MCF 10A (cell line): ENCODE results near the gene NPIPB6. TPM values are rescaled to one million over a fixed set of nuclear protein-coding genes. Genes with fewer than 3 reads are reported as not detected.

ENCODE experiments used
- BruUV-seq: library from RNA; stranded (reverse); fragments of 400-500 nt; replicated peaks from 2 replicates; lab custom pipeline; 2021; lab: Mats Ljungman, UMichigan
- CTCF ChIA-PET: fragments of 300-600 bp; sonication (Branson Sonifier 250); formaldehyde crosslinking; extraction: SDS; loops from one replicate; lab custom pipeline; 2021; ENCODE audit warnings: antibody characterized with exemption, inconsistent platforms; lab: Yijun Ruan, JAX
- POLR2A ChIA-PET: fragments of 300-600, 350-650 bp; sonication (Branson Sonifier 250); formaldehyde crosslinking; extraction: SDS; loops from one replicate; lab custom pipeline; 2020; ENCODE audit warnings: antibody characterized with exemption, inconsistent platforms; lab: Yijun Ruan, JAX
- DNase-seq: peaks from one replicate; pipeline ENCODE4 v3.0.0-alpha.2; 2018; ENCODE audit not compliant: unreplicated experiment
- H3K27ac Mint-ChIP-seq: one replicate; pipeline ENCODE4 v1.8.0; 2022; ENCODE audit warnings: mild to moderate bottlenecking, low read depth, mixed read lengths; ENCODE audit not compliant: unreplicated experiment
- H3K27me3 Mint-ChIP-seq: one replicate; pipeline ENCODE4 v1.8.0; 2022; ENCODE audit warnings: mixed read lengths; ENCODE audit not compliant: insufficient read depth, unreplicated experiment
- H3K36me3 Mint-ChIP-seq: one replicate; pipeline ENCODE4 v1.8.0; 2022; ENCODE audit warnings: mild to moderate bottlenecking, moderate library complexity, mixed read lengths; ENCODE audit not compliant: insufficient read depth, unreplicated experiment
- H3K4me1 Mint-ChIP-seq: one replicate; pipeline ENCODE4 v1.8.0; 2022; ENCODE audit warnings: mixed read lengths; ENCODE audit not compliant: insufficient read depth, unreplicated experiment
- H3K4me3 Mint-ChIP-seq: one replicate; pipeline ENCODE4 v1.8.0; 2022; ENCODE audit warnings: mild to moderate bottlenecking, moderate library complexity, mixed read lengths; ENCODE audit not compliant: unreplicated experiment
- H3K9me3 Mint-ChIP-seq: one replicate; pipeline ENCODE4 v1.8.0; 2022; ENCODE audit warnings: mixed read lengths; ENCODE audit not compliant: unreplicated experiment
- CTCF ChIP-seq: fragments of 200-600 bp; IDR thresholded peaks from one replicate; pipeline ENCODE4 v1.8.0; 2022; ENCODE audit warnings: antibody characterized with exemption, mild to moderate bottlenecking; ENCODE audit not compliant: unreplicated experiment
- intact Hi-C: fragments of 100-400 bp; cut with micrococcal nuclease; formaldehyde crosslinking; loops from 2 replicates; pipeline ENCODE4 v1.14.1; 2022
- total RNA-seq: library from RNA; stranded (reverse); gene quantifications from 2 replicates; pipeline ENCODE4 v1.2.3, GENCODE V29; 2022

The NPIPB6 gene
- total RNA-seq, 1 experiment from 2014 or later: 1.6 TPM

- Mint-ChIP-seq H3K27me3 (no peaks in the 10 kb centered on the region), H3K4me3 (no peak overlapping the region), H3K36me3 (no peaks in the 10 kb centered on the region), H3K9me3 (no peaks in the 10 kb centered on the region), H3K4me1 (no peaks in the 10 kb centered on the region), H3K27ac (no peak overlapping the region)
- BruUV-seq: no TSS peak
- ChIA-PET POLR2A (interaction anchor here (0.6 kb wide), 1 partner anchor 16 kb away, joined by 3 read pairs; no protein-coding TSS in a partner anchor), CTCF (interaction anchor here (0.9 to 1.0 kb wide), 2 partner anchors 9 to 10 kb away, joined by 3 to 4 read pairs; no protein-coding TSS in a partner anchor)
- intact Hi-C loops: no loop called here
- peak; percentile 45 for TF ChIP-seq CTCF
- peak; percentile 43 for DNase-seq
Measured at GRCh38 chr16:28326881-28327610, 36.3 kb downstream of the NPIPB6 start.

GRCh38 chr16:28324887-28325279 is 38.4 kb downstream of the NPIPB6 start:
- DNase-seq: no peak
- TF ChIP-seq CTCF: no peak
- Mint-ChIP-seq H3K4me3 (no peak overlapping the region), H3K27me3 (no peaks in the 10 kb centered on the region), H3K4me1 (no peaks in the 10 kb centered on the region), H3K36me3 (no peaks in the 10 kb centered on the region), H3K9me3 (no peaks in the 10 kb centered on the region), H3K27ac (no peak overlapping the region)
- ChIA-PET POLR2A (no interaction called here), CTCF (interaction anchor here (0.6 to 0.7 kb wide), 2 partner anchors 47 to 782 kb away, joined by 3 read pairs; no protein-coding TSS in a partner anchor)
- BruUV-seq: no TSS peak
- intact Hi-C loops: no loop called here

GRCh38 chr16:28324235-28324886 is 38.9 kb downstream of the NPIPB6 start:
- H3K27ac Mint-ChIP-seq: no peak overlapping the region
- H3K36me3 Mint-ChIP-seq: no peaks in the 10 kb centered on the region
- H3K9me3 Mint-ChIP-seq: no peaks in the 10 kb centered on the region
- POLR2A ChIA-PET: no interaction called here
- CTCF ChIA-PET: interaction anchor here (0.6 to 1.2 kb wide), 4 partner anchors 46 to 782 kb away, joined by 3 to 5 read pairs (median 4); no protein-coding TSS in a partner anchor
- H3K27me3 Mint-ChIP-seq: no peaks in the 10 kb centered on the region
- TF ChIP-seq CTCF: no peak
- intact Hi-C loops: no loop called here
- no peak for DNase-seq
- no peak overlapping the region for H3K4me3 Mint-ChIP-seq
- no peaks in the 10 kb centered on the region for H3K4me1 Mint-ChIP-seq
- no TSS peak for BruUV-seq
